Vagina (tissue), 2 donors: ENCODE measurements around the gene RIPOR1. TPM values are rescaled to one million over a fixed set of nuclear protein-coding genes. Genes with fewer than 3 reads are reported as not detected.

Experiments
- DNase-seq, 2 donors: peaks; one replicate each; pipeline ENCODE4 v3.0.0-alpha.2; 2017; ENCODE audit errors: extremely low spot score in 2 of 2
- H3K27ac ChIP-seq: fragments of 200-600 bp; sonication (generic); one replicate; pipeline ENCODE4 v1.5.1; 2019
- H3K27me3 ChIP-seq: fragments of 200-600 bp; sonication (generic); one replicate; pipeline ENCODE4 v1.5.1; 2019
- H3K36me3 ChIP-seq, 2 donors: fragments of 200-600 bp; sonication (generic); one replicate each; pipeline ENCODE4 v1.5.1; 2017 to 2019
- H3K4me1 ChIP-seq: fragments of 200-600 bp; sonication (generic); one replicate; pipeline ENCODE4 v1.5.1; 2019
- H3K4me3 ChIP-seq, 2 donors: fragments of 200-600 bp; sonication (generic); 1 replicate in 1 of 2; 2 replicates in 1 of 2; pipeline ENCODE4 v1.5.1; 2016 to 2019
- H3K9me3 ChIP-seq: fragments of 200-600 bp; sonication (generic); one replicate; pipeline ENCODE4 v1.5.1; 2019
- CTCF ChIP-seq, 3 experiments: fragments of 450-650 bp in 2 of 3; fragments of 200-600 bp in 1 of 3; sonication (generic) in 1 of 3; IDR thresholded peaks; one replicate each; pipeline ENCODE4 v1.5.1; 2017 to 2019; ENCODE audit warnings: antibody characterized with exemption in 3 of 3, mild to moderate bottlenecking in 2 of 3, moderate library complexity in 2 of 3
- POLR2A ChIP-seq, 2 donors: fragments of 450-650 bp; IDR thresholded peaks; one replicate each; pipeline ENCODE4 v1.6.1; 2017; ENCODE audit warnings: antibody characterized with exemption in 2 of 2, mild to moderate bottlenecking in 2 of 2, moderate library complexity in 2 of 2
- POLR2AphosphoS5 ChIP-seq, 2 donors: sonication (generic); formaldehyde crosslinking; IDR thresholded peaks; one replicate each; pipeline ENCODE4 v1.9.0; 2017; ENCODE audit warnings: antibody characterized with exemption in 2 of 2, mild to moderate bottlenecking in 2 of 2, low read depth in 1 of 2; ENCODE audit not compliant: insufficient read depth in 1 of 2
- intact Hi-C: fragments of 100-400 bp; cut with DNase I; formaldehyde crosslinking; loops from one replicate; pipeline ENCODE4 v1.15.1; 2023
- total RNA-seq: library from RNA; depleted of rRNA; stranded (reverse); fragments of >200 nt; gene quantifications from one replicate; pipeline ENCODE4 v1.2.3, GENCODE V29; 2016

Gene RIPOR1
- total RNA-seq, 1 donor from 2014 or later = 54.8 TPM

- Histone ChIP-seq H3K27ac (peak overlapping the region; percentile 92), H3K9me3 (no peaks in the 10 kb centered on the region), H3K27me3 (no peaks in the 10 kb centered on the region), H3K4me1 (peaks cover 49% of the 10 kb centered on the region), H3K36me3 (peaks cover 2 to 20% of the 10 kb centered on the region in 2 donors), H3K4me3 (peak overlapping the region; percentile 77 to 84)
- DNase-seq = no peak
- intact Hi-C loops = no loop called here
- TF ChIP-seq POLR2A (IDR thresholded peaks at IDR 0.05) = peak in 1 of 2 donors; percentile 35
- peak in 1 of 2 donors; percentile 56 for TF ChIP-seq POLR2AphosphoS5 (IDR thresholded peaks at IDR 0.05; ENCODE audit: insufficient read depth in 1 of 2, low read depth in 1 of 2)
- no peak for TF ChIP-seq CTCF (IDR thresholded peaks at IDR 0.05)
Observed at GRCh38 chr16:67537270-67537635, 8.6 kb downstream of the RIPOR1 start.

GRCh38 chr16:67537636-67538591 is 9.3 kb downstream of the RIPOR1 start:
- intact Hi-C loops = no loop called here
- H3K4me3 ChIP-seq = peak overlapping the region; percentile 77 to 84
- peaks cover 53% of the 10 kb centered on the region for H3K4me1 ChIP-seq
- H3K27ac ChIP-seq = peak overlapping the region; percentile 92
- H3K36me3 ChIP-seq = peaks cover 2 to 24% of the 10 kb centered on the region in 2 donors
- TF ChIP-seq POLR2AphosphoS5 (IDR thresholded peaks at IDR 0.05; ENCODE audit: insufficient read depth in 1 of 2, low read depth in 1 of 2) (peak in 1 of 2 donors; percentile 44), CTCF (IDR thresholded peaks at IDR 0.05) (no peak)
- H3K27me3 ChIP-seq = no peaks in the 10 kb centered on the region
- peak in 1 of 2 donors; percentile 87 for DNase-seq
- H3K9me3 ChIP-seq = no peaks in the 10 kb centered on the region

GRCh38 chr16:67538666-67539101 is 10.1 kb downstream of the RIPOR1 start:
- TF ChIP-seq POLR2AphosphoS5 (IDR thresholded peaks at IDR 0.05; ENCODE audit: insufficient read depth in 1 of 2, low read depth in 1 of 2) = no peak
- TF ChIP-seq POLR2A (IDR thresholded peaks at IDR 0.05) = no peak
- no peak for TF ChIP-seq CTCF (IDR thresholded peaks at IDR 0.05)
- no peaks in the 10 kb centered on the region for H3K9me3 ChIP-seq
- H3K4me3 ChIP-seq = peak overlapping the region; percentile 77 to 84
- peak overlapping the region; percentile 92 for H3K27ac ChIP-seq
- DNase-seq = peak in 1 of 2 donors; percentile 88
- H3K27me3 ChIP-seq = no peaks in the 10 kb centered on the region
- H3K36me3 ChIP-seq = peaks cover 2 to 32% of the 10 kb centered on the region in 2 donors
- intact Hi-C loops = no loop called here
- peaks cover 53% of the 10 kb centered on the region for H3K4me1 ChIP-seq

GRCh38 chr16:67539271-67539670 is 10.6 kb downstream of the RIPOR1 start:
- TF ChIP-seq POLR2A (IDR thresholded peaks at IDR 0.05) = no peak
- TF ChIP-seq CTCF (IDR thresholded peaks at IDR 0.05) = no peak
- TF ChIP-seq POLR2AphosphoS5 (IDR thresholded peaks at IDR 0.05; ENCODE audit: insufficient read depth in 1 of 2, low read depth in 1 of 2) = no peak
- peaks cover 2 to 37% of the 10 kb centered on the region in 2 donors for H3K36me3 ChIP-seq
- H3K4me3 ChIP-seq = peak overlapping the region; percentile 77 to 84
- peaks cover 53% of the 10 kb centered on the region for H3K4me1 ChIP-seq
- DNase-seq = peak in 1 of 2 donors; percentile 87
- intact Hi-C loops = no loop called here
- no peaks in the 10 kb centered on the region for H3K9me3 ChIP-seq
- H3K27ac ChIP-seq = no peak overlapping the region
- H3K27me3 ChIP-seq = no peaks in the 10 kb centered on the region
